GM21447 (cell line): Measurements from ENCODE around the gene PLXNA2.

ENCODE experiments used
- ATAC-seq: cut with Tn5 transposase; IDR thresholded peaks from one replicate; pipeline ENCODE4 v1.9.1; 2021; ENCODE audit not compliant: unreplicated experiment

Gene PLXNA2

GRCh38 chr1:208052926-208053407 lies 191.2 kb downstream of the PLXNA2 start:
- ATAC-seq: no peak

GRCh38 chr1:208052135-208052534 lies 192.0 kb downstream of the PLXNA2 start:
- ATAC-seq: no peak

GRCh38 chr1:208051651-208052050 lies 192.5 kb downstream of the PLXNA2 start:
- ATAC-seq: no peak

- ATAC-seq: no peak
Observed at GRCh38 chr1:208048904-208049303, 195.3 kb downstream of the PLXNA2 start.

GRCh38 chr1:208047975-208048374 lies 196.2 kb downstream of the PLXNA2 start:
- no peak for ATAC-seq

- ATAC-seq: no peak
Observed at GRCh38 chr1:208047476-208047934, 196.7 kb downstream of the PLXNA2 start.

- no peak for ATAC-seq
Observed at GRCh38 chr1:208045463-208046260, 198.5 kb downstream of the PLXNA2 start.

GRCh38 chr1:208044589-208045462 lies 199.4 kb downstream of the PLXNA2 start:
- no peak for ATAC-seq

- no peak for ATAC-seq
Observed at GRCh38 chr1:208043691-208044181, 200.4 kb downstream of the PLXNA2 start.

GRCh38 chr1:208042868-208043267 lies 201.3 kb downstream of the PLXNA2 start:
- no peak for ATAC-seq

GRCh38 chr1:208042041-208042615 lies 202.1 kb downstream of the PLXNA2 start:
- no peak for ATAC-seq

- ATAC-seq: no peak
Observed at GRCh38 chr1:208041505-208041904, 202.7 kb downstream of the PLXNA2 start.

- ATAC-seq: no peak
Observed at GRCh38 chr1:208040821-208041297, 203.3 kb downstream of the PLXNA2 start.

- ATAC-seq: no peak
Observed at GRCh38 chr1:208039536-208040332, 204.4 kb downstream of the PLXNA2 start.

GRCh38 chr1:208038303-208038702 lies 205.9 kb downstream of the PLXNA2 start:
- ATAC-seq: no peak

GRCh38 chr1:208036918-208037766 lies 207.0 kb downstream of the PLXNA2 start:
- no peak for ATAC-seq

- no peak for ATAC-seq
Observed at GRCh38 chr1:208036106-208036808, 207.9 kb downstream of the PLXNA2 start.

- no peak for ATAC-seq
Observed at GRCh38 chr1:208034135-208034534, 210.0 kb downstream of the PLXNA2 start.

- ATAC-seq: no peak
Observed at GRCh38 chr1:208033236-208033635, 210.9 kb downstream of the PLXNA2 start.
